ENCODE measurements around the gene NUDT5.

Gene NUDT5

DNA sequence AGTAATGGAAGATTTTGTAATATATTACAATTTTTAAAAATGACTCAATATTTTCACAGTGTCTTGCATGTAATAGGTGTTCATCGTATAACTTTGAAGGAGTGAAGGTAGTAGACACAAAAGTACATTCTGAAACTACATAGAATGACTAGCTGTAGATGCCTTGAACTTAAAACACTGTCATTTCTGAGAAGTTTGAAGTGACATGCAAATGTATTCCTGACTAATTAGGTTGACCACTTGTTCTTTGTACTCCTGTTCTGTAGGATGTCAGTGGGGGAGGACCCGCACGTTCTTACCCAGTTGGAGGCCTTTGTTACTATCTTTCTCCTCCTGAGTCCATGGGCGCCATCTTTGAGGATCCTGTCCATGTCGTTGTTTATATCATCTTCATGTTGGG is 35.0 kb downstream of the NUDT5 start:
- Histone ChIP-seq H4K91ac (ENCODE audit: low read length) (no peak overlapping the region), H3K79me1 (replicated peaks; ENCODE audit: low read length, poor library complexity, severe bottlenecking) (peaks cover 8% of the 10 kb centered on the region), H3K14ac (ENCODE audit: low read length in 2 of 2) (no peak overlapping the region), H3K4me1 (ENCODE audit: control insufficient read depth, insufficient read depth, low read depth, low read length) (no peaks in the 10 kb centered on the region), H2BK120ac (ENCODE audit: low read depth, low read length) (no peak overlapping the region), H3K36me3 (ENCODE audit: control insufficient read depth in 1 of 2, insufficient read depth in 2 of 2, low read depth in 1 of 2, low read length in 2 of 2) (peaks cover 36 to 86% of the 10 kb centered on the region in 2 experiments), H2AK5ac (ENCODE audit: low read length, severe bottlenecking) (no peak overlapping the region), H3K18ac (ENCODE audit: low read depth in 1 of 2, low read length in 2 of 2) (no peak overlapping the region), H3K4me3 (ENCODE audit: insufficient read depth in 1 of 2, low read depth in 1 of 2, low read length in 2 of 2) (no peak overlapping the region), H3K23ac (ENCODE audit: low read length in 2 of 2) (no peak overlapping the region), H3K27me3 (ENCODE audit: control insufficient read depth in 1 of 2, insufficient read depth in 1 of 2, low read length in 2 of 2) (no peaks in the 10 kb centered on the region), H2BK12ac (ENCODE audit: low read length in 2 of 2) (no peak overlapping the region), H2BK5ac (ENCODE audit: low read depth, low read length, poor library complexity, severe bottlenecking) (no peak overlapping the region), H2BK15ac (ENCODE audit: low read depth, poor library complexity, severe bottlenecking) (no peak overlapping the region), H2AFZ (ENCODE audit: low read depth, low read length) (no peak overlapping the region), H4K8ac (ENCODE audit: low read length) (no peak overlapping the region), H3K9ac (ENCODE audit: low read length) (no peak overlapping the region), H3K27ac (ENCODE audit: low read length, poor library complexity, severe bottlenecking) (no peak overlapping the region), H3K4ac (ENCODE audit: low read depth in 1 of 2, low read length in 2 of 2) (no peak overlapping the region), H3K4me2 (ENCODE audit: low read length, poor library complexity, severe bottlenecking) (no peak overlapping the region), H3K9me3 (ENCODE audit: control insufficient read depth, low read length) (no peaks in the 10 kb centered on the region)
- DNase-seq = no peak
- 89% methylated on average over 5 of the region's 5 CpGs for WGBS

DNA sequence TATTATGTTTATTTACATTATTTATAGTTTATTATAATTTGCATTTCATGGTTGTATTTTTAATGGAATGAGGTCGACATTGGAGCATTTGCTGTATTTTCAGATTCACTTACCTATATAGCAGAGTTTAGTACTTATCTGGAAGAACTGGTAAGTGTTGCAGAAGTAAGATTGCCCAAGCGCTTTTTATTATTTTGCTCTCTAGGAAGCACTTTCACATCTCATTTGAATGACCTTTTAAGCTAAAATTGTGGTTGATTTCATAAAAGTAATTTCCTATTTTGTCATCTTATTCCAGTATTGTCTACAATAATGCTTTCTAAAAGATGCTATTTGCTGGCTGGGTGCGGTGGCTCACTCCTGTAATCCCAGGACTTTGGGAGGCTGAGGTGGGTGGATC is 37.6 kb downstream of the NUDT5 start:
- no peak overlapping the region for H3K4ac ChIP-seq (ENCODE audit: low read depth in 1 of 2, low read length in 2 of 2)
- no peak overlapping the region for H2AFZ ChIP-seq (ENCODE audit: low read depth, low read length)
- no peak overlapping the region for H3K4me3 ChIP-seq (ENCODE audit: insufficient read depth in 1 of 2, low read depth in 1 of 2, low read length in 2 of 2)
- DNase-seq = no peak
- no peaks in the 10 kb centered on the region for H3K27me3 ChIP-seq (ENCODE audit: control insufficient read depth in 1 of 2, insufficient read depth in 1 of 2, low read length in 2 of 2)
- H3K4me2 ChIP-seq (ENCODE audit: low read length, poor library complexity, severe bottlenecking) = no peak overlapping the region
- no peak overlapping the region for H3K23ac ChIP-seq (ENCODE audit: low read length in 2 of 2)
- no peak overlapping the region for H2BK15ac ChIP-seq (ENCODE audit: low read depth, poor library complexity, severe bottlenecking)
- H3K79me1 ChIP-seq (replicated peaks; ENCODE audit: low read length, poor library complexity, severe bottlenecking) = peaks cover 8% of the 10 kb centered on the region
- no peak overlapping the region for H2BK5ac ChIP-seq (ENCODE audit: low read depth, low read length, poor library complexity, severe bottlenecking)
- H4K91ac ChIP-seq (ENCODE audit: low read length) = no peak overlapping the region
- H2AK5ac ChIP-seq (ENCODE audit: low read length, severe bottlenecking) = no peak overlapping the region
- H3K9ac ChIP-seq (ENCODE audit: low read length) = no peak overlapping the region
- no peak overlapping the region for H3K14ac ChIP-seq (ENCODE audit: low read length in 2 of 2)
- H3K18ac ChIP-seq (ENCODE audit: low read depth in 1 of 2, low read length in 2 of 2) = no peak overlapping the region
- H3K4me1 ChIP-seq (ENCODE audit: control insufficient read depth, insufficient read depth, low read depth, low read length) = no peaks in the 10 kb centered on the region
- H3K36me3 ChIP-seq (ENCODE audit: control insufficient read depth in 1 of 2, insufficient read depth in 2 of 2, low read depth in 1 of 2, low read length in 2 of 2) = peaks cover 26 to 81% of the 10 kb centered on the region in 2 experiments
- H2BK120ac ChIP-seq (ENCODE audit: low read depth, low read length) = no peak overlapping the region
- no peak overlapping the region for H4K8ac ChIP-seq (ENCODE audit: low read length)
- no peak overlapping the region for H3K27ac ChIP-seq (ENCODE audit: low read length, poor library complexity, severe bottlenecking)
- 100% methylated on average over 1 of the region's 3 CpGs for WGBS
- H2BK12ac ChIP-seq (ENCODE audit: low read length in 2 of 2) = no peak overlapping the region
- H3K9me3 ChIP-seq (ENCODE audit: control insufficient read depth, low read length) = no peaks in the 10 kb centered on the region

DNA sequence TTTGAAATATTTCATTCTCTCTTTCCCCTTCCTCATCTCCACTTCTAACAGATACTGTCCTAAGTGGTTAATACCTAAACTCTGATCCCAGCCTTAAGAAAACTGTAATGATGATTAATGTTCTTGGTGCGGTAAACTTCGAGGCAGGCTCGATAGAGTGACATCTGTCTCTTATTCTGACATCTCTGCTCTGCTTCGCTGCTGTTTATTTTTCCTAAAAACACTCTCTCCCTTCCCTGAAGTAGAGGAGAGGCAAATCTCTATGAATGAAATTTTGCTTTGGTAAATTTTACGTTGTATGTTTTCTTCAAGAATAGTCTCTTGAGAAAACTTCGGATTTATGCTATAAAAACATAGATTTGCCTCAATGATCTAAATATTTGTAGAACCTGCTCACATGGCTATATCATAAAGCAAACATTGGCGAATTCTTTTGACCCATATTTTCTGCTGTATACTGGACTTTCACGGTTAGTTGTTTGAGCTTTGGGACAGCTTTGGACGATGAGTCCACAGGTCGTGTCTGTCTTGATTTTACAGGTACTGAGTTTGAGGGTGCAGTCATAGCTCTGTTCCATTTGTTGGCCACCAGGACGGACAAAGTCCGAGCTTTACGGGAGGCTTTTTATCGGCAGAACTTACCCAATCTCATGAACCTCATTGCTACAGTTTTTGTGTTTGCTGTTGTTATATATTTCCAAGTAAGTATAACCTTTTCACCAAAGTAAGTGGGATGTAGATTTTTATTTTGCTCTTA is 39.1 kb downstream of the NUDT5 start:
- Histone ChIP-seq H3K14ac (ENCODE audit: low read length in 2 of 2) (no peak overlapping the region), H3K23ac (ENCODE audit: low read length in 2 of 2) (no peak overlapping the region), H3K79me1 (replicated peaks; ENCODE audit: low read length, poor library complexity, severe bottlenecking) (peaks cover 9% of the 10 kb centered on the region), H3K36me3 (ENCODE audit: control insufficient read depth in 1 of 2, insufficient read depth in 2 of 2, low read depth in 1 of 2, low read length in 2 of 2) (peaks cover 27 to 71% of the 10 kb centered on the region in 2 experiments), H2BK12ac (ENCODE audit: low read length in 2 of 2) (no peak overlapping the region), H3K4me2 (ENCODE audit: low read length, poor library complexity, severe bottlenecking) (no peak overlapping the region), H3K4ac (ENCODE audit: low read depth in 1 of 2, low read length in 2 of 2) (no peak overlapping the region), H3K27me3 (ENCODE audit: control insufficient read depth in 1 of 2, insufficient read depth in 1 of 2, low read length in 2 of 2) (no peaks in the 10 kb centered on the region), H4K91ac (ENCODE audit: low read length) (no peak overlapping the region), H2BK15ac (ENCODE audit: low read depth, poor library complexity, severe bottlenecking) (no peak overlapping the region), H3K18ac (ENCODE audit: low read depth in 1 of 2, low read length in 2 of 2) (no peak overlapping the region), H3K9ac (ENCODE audit: low read length) (no peak overlapping the region), H2AK5ac (ENCODE audit: low read length, severe bottlenecking) (no peak overlapping the region), H3K9me3 (ENCODE audit: control insufficient read depth, low read length) (no peaks in the 10 kb centered on the region), H2BK5ac (ENCODE audit: low read depth, low read length, poor library complexity, severe bottlenecking) (no peak overlapping the region), H3K4me3 (ENCODE audit: insufficient read depth in 1 of 2, low read depth in 1 of 2, low read length in 2 of 2) (no peak overlapping the region), H2AFZ (ENCODE audit: low read depth, low read length) (no peak overlapping the region), H3K4me1 (ENCODE audit: control insufficient read depth, insufficient read depth, low read depth, low read length) (no peaks in the 10 kb centered on the region), H3K27ac (ENCODE audit: low read length, poor library complexity, severe bottlenecking) (no peak overlapping the region), H4K8ac (ENCODE audit: low read length) (no peak overlapping the region), H2BK120ac (ENCODE audit: low read depth, low read length) (no peak overlapping the region)
- WGBS = 98% methylated on average over 6 of the region's 14 CpGs
- DNase-seq = no peak

DNA sequence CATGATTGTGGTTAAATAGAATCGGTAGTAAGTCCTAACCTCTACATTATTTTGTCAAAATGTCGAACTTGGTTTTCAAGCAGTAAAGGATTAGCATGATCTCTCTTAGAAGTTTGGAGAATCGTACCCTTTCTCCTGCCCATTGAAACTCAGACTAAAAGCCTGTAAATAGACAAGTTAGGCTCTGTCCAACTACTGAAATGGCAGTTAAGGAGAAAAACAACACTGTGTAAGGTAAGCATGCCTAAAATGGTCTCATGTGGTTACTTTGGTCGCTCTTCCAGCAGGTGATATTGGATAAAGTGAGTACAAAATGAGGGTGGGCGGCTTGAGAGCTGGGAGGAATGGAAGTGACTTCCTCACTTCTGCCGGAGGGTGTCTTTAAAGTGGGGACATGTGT is 41.2 kb downstream of the NUDT5 start:
- 97% methylated on average over 4 of the region's 6 CpGs for WGBS

More for the DNA sequence above, 41.2 kb downstream of the NUDT5 start:
- H2AFZ ChIP-seq (ENCODE audit: low read depth, low read length) = no peak overlapping the region
- no peak overlapping the region for H2BK5ac ChIP-seq (ENCODE audit: low read depth, low read length, poor library complexity, severe bottlenecking)
- no peaks in the 10 kb centered on the region for H3K4me1 ChIP-seq (ENCODE audit: control insufficient read depth, insufficient read depth, low read depth, low read length)
- H4K91ac ChIP-seq (ENCODE audit: low read length) = no peak overlapping the region
- H3K79me1 ChIP-seq (replicated peaks; ENCODE audit: low read length, poor library complexity, severe bottlenecking) = peaks cover 11% of the 10 kb centered on the region
- H3K9ac ChIP-seq (ENCODE audit: low read length) = no peak overlapping the region
- H3K27me3 ChIP-seq (ENCODE audit: control insufficient read depth in 1 of 2, insufficient read depth in 1 of 2, low read length in 2 of 2) = no peaks in the 10 kb centered on the region
- no peak overlapping the region for H3K23ac ChIP-seq (ENCODE audit: low read length in 2 of 2)
- H2BK120ac ChIP-seq (ENCODE audit: low read depth, low read length) = no peak overlapping the region
- no peak overlapping the region for H2BK15ac ChIP-seq (ENCODE audit: low read depth, poor library complexity, severe bottlenecking)
- H3K4me2 ChIP-seq (ENCODE audit: low read length, poor library complexity, severe bottlenecking) = no peak overlapping the region
- H3K9me3 ChIP-seq (ENCODE audit: control insufficient read depth, low read length) = no peaks in the 10 kb centered on the region
- no peak for DNase-seq
- H2BK12ac ChIP-seq (ENCODE audit: low read length in 2 of 2) = no peak overlapping the region
- H3K14ac ChIP-seq (ENCODE audit: low read length in 2 of 2) = no peak overlapping the region
- no peak overlapping the region for H3K4me3 ChIP-seq (ENCODE audit: insufficient read depth in 1 of 2, low read depth in 1 of 2, low read length in 2 of 2)
- H3K36me3 ChIP-seq (ENCODE audit: control insufficient read depth in 1 of 2, insufficient read depth in 2 of 2, low read depth in 1 of 2, low read length in 2 of 2) = peaks cover 21 to 66% of the 10 kb centered on the region in 2 experiments
- no peak overlapping the region for H4K8ac ChIP-seq (ENCODE audit: low read length)
- H2AK5ac ChIP-seq (ENCODE audit: low read length, severe bottlenecking) = no peak overlapping the region
- no peak overlapping the region for H3K4ac ChIP-seq (ENCODE audit: low read depth in 1 of 2, low read length in 2 of 2)
- no peak overlapping the region for H3K18ac ChIP-seq (ENCODE audit: low read depth in 1 of 2, low read length in 2 of 2)
- H3K27ac ChIP-seq (ENCODE audit: low read length, poor library complexity, severe bottlenecking) = no peak overlapping the region
